Ectodermal cell (in vitro differentiated cells): ENCODE data around the gene OMP.
"Not testable (repeated sequence)": the region's sequence is repeated elsewhere in the genome, so short reads cannot be mapped to it uniquely, and the experiment has no call there.

Experiments
- H3K27ac ChIP-seq: 2 replicates; pipeline ENCODE4 v1.7.0; 2013; ENCODE audit warnings: mild to moderate bottlenecking, low read depth, low read length; ENCODE audit not compliant: insufficient read depth, poor library complexity, severe bottlenecking
- H3K27me3 ChIP-seq: 2 replicates; pipeline ENCODE4 v1.7.0; 2013; ENCODE audit warnings: mild to moderate bottlenecking, low read length; ENCODE audit not compliant: insufficient read depth, control insufficient read depth, poor library complexity, severe bottlenecking
- H3K36me3 ChIP-seq: one replicate; pipeline ENCODE4 v1.7.0; 2013; ENCODE audit warnings: low read length; ENCODE audit not compliant: control insufficient read depth, insufficient read depth
- H3K4me1 ChIP-seq: one replicate; pipeline ENCODE4 v1.7.0; 2013; ENCODE audit warnings: low read length; ENCODE audit not compliant: control insufficient read depth, insufficient read depth
- H3K4me3 ChIP-seq: 2 replicates; pipeline ENCODE4 v1.7.0; 2013; ENCODE audit warnings: low read depth, low read length, control low read depth; ENCODE audit not compliant: insufficient read depth
- H3K9me3 ChIP-seq: 2 replicates; pipeline ENCODE4 v1.7.0; 2013; ENCODE audit warnings: mild to moderate bottlenecking, low read length, moderate library complexity; ENCODE audit not compliant: control insufficient read depth
- WGBS, 2 experiments: methylation state at CpG; one replicate each; pipeline ENCODE4 v1.1.7; 2013; ENCODE audit warnings: missing lambda C conversion rate in 2 of 2; 5-methylcytosine and 5-hydroxymethylcytosine counted together

Gene OMP

DNA sequence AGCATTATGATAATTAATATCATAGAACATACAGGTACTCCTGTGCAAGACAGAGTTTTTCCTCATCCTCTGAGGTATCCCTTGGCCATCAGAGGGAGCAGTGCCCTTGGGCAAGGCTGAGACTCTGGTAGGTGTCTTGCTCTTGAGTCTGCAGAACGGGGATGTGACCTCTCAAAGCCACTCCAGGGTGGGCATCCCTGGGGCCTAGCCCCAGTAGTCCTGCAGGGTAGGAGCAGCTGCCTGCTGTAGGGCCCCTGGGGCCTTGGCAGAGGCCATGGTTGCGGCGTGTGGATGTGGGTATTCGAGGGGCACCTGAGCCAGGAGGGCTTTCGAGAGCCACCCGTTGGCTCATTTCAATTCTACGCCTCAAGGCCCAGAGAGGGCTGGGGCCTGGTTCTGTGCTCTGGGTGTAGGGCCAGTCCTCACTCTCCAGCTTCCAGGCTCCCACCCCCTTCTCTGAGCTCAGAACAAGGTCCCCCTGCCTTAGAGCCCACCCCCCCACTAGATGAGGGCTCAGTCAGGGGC lies 7.7 kb upstream of the OMP start:
- H3K27me3 ChIP-seq = no peaks in the 10 kb centered on the region
- 92 to 93% methylated on average over 7 of the region's 7 CpGs for WGBS, 2 experiments
- no peaks in the 10 kb centered on the region for H3K9me3 ChIP-seq
- no peaks in the 10 kb centered on the region for H3K36me3 ChIP-seq
- H3K27ac ChIP-seq = no peak overlapping the region
- H3K4me1 ChIP-seq = peaks cover 3% of the 10 kb centered on the region
- H3K4me3 ChIP-seq = no peak overlapping the region

DNA sequence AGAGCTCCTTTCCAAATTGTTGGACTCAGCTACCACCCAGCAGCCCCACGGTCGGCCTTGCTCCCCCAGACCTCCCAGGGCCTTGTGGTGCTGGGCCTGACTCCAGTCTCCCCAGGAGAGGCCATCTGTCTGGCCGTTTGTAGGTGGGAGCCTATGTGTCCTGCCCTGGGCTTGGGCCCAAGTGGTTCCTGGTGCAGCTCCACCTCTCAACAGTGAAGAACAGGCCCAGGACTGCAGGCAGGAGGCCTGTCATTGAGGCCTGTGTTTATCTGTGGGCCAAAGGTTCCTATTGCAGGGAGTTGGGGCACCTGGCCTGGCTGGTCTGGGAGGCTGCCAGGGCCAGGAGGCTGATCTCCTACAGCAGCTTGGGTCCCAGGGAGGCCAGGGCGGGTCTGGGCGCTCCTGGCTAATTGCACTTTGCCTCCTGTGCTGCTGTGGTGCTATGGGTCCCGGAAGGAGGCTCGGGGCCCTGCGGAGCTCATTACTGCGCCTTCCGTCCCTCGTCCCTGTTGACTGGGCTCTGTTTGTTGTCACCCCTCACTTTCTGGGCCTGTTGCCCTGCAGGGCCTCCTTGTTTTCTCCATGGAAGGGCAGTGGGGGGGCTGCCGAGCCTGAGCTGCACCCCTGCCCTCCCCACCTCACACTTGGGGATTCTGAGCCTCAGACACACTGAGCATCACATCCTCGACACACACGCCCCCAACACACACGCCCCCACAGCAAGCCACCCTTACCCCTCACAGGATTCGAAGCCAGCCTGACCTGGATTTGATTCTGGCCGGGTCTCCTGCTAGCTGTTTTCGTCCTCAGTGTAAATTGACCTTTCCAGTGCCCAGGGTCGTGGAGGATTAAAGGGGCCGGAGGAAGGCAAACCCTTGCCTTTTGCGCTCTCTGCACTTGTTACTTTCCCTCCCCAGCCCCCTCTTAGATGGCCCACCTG lies 6.8 kb upstream of the OMP start:
- no peak overlapping the region for H3K4me3 ChIP-seq
- H3K27me3 ChIP-seq = no peaks in the 10 kb centered on the region
- 78 to 82% methylated on average over 21 of the region's 21 CpGs for WGBS, 2 experiments
- H3K4me1 ChIP-seq = peaks cover 3% of the 10 kb centered on the region
- H3K9me3 ChIP-seq = no peaks in the 10 kb centered on the region
- no peaks in the 10 kb centered on the region for H3K36me3 ChIP-seq
- H3K27ac ChIP-seq = no peak overlapping the region

DNA sequence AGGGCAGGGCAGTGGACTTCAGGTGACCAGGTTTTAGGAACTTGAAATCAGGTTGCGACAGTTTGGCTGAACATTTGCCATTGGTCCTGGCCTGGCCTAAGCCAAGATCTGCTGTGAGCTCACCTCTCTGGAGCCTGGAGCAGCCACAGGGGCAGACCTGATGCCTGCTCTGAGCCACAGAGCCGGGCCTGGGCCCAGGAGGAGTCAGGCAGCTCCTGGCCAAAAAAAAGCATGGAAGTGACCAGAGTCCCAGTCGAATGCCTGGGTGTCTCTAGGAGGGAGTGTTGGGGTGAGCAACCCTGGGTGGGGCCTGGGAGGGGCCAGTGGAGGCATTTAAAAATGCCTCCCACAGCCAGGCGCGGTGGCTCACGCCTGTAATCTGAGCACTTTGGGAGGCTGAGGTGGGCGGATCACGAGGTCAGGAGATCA lies 6.0 kb upstream of the OMP start:
- Histone ChIP-seq H3K9me3 (no peaks in the 10 kb centered on the region), H3K4me1 (peaks cover 3% of the 10 kb centered on the region), H3K4me3 (no peak overlapping the region), H3K36me3 (no peaks in the 10 kb centered on the region), H3K27ac (no peak overlapping the region), H3K27me3 (no peaks in the 10 kb centered on the region)
- 84 to 90% methylated on average over 8 of the region's 8 CpGs for WGBS, 2 experiments

DNA sequence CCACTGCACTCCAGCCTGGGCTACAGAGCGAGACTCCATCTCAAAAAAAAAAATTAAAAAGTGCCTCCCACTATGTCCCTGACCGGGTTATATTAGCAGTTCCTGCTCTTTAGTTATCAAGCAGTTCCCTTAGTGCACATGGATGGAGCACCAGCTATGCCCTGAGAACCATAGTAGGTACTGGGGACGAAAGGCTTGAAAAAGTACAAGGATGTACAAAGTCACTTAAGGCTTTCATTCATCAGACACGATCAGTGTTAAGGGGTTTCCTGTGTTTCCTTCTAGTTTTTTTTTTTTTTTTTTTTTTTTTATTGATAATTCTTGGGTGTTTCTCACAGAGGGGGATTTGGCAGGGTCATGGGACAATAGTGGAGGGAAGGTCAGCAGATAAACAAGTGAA lies 5.5 kb upstream of the OMP start:
- H3K4me3 ChIP-seq, H3K36me3 ChIP-seq, H3K9me3 ChIP-seq, H3K27ac ChIP-seq, H3K4me1 ChIP-seq, H3K27me3 ChIP-seq: not testable (repeated sequence)
- 92% methylated on average over 3 to 4 of the region's 4 CpGs for WGBS, 2 experiments

DNA sequence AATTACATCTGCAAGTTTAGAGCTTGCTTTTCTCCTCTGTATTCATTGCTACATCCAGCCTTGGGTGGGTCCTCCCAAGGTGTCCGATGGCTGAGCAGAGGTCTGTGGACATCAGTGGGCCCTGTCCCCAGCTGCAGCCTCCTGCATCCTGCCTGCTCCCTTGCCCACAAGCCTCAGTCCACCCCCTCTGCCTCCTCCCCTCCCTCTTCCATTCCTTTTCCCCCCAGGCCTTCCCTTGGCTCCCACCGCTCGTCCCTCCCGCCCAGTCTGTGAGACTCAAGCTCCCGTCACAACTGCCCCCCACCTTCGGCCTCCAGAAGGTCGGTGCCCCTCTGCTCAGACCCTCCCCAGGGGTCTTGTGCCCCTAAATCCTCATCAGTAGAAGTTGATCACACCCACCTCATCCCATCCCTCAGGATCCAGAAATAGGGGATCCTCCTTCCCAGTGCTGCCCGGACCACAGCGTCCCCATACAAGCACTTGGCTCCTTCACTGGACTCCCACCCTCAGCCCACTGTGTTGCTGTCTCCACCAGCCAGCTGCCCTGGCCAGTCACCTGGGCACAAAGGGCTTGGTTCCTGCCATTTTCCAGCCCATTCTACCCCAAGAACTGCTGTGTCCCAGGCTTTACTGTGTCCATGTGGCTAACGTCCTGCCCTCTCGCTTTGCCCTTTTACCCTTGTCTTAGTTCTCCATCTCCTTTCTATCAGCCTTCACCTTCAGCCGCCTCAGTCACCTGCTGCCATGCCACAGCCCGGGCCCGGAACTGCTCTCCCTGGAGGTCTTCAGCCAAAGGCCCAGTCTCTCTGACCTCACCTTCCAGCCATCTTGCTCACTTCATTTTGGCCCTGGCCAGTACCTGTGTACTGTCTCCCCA lies 2.2 kb upstream of the OMP start:
- Histone ChIP-seq H3K36me3 (no peaks in the 10 kb centered on the region), H3K9me3 (no peaks in the 10 kb centered on the region)
- 92 to 93% methylated on average over 14 of the region's 14 CpGs for WGBS, 2 experiments

DNA sequence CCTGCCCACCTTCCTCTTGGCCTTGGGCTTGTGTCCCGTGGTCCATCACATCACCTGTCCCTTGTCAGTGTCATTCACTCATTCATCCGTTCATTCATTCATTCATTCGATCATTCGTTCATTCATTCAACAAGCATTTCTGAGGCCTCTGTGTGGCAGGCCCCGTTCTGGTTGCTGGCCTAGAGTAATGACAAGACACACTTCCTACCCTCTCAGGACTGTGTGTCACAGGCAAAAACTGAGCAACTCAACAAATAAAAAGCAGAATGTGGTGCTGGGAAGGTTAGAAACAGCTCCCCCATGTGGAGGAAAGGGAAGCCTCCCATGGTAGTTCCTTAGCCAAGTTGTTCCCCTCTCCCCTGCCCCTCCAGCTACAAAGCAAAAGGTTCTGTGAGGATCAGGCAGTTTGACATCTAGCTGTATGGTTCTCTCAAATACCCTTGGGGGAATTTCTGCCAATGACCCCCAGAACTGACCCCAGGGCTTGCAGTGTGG lies 1.6 kb upstream of the OMP start:
- H3K36me3 ChIP-seq = no peaks in the 10 kb centered on the region
- WGBS, 2 experiments = 92 to 97% methylated on average over 5 of the region's 5 CpGs
- H3K9me3 ChIP-seq = no peaks in the 10 kb centered on the region
- H3K27ac ChIP-seq = no peak overlapping the region
- H3K27me3 ChIP-seq = no peaks in the 10 kb centered on the region
- H3K4me3 ChIP-seq = no peak overlapping the region
- no peaks in the 10 kb centered on the region for H3K4me1 ChIP-seq

More for the DNA sequence above, 2.2 kb upstream of the OMP start:
- H3K4me3 ChIP-seq = no peak overlapping the region
- H3K27ac ChIP-seq = no peak overlapping the region
- peaks cover 3% of the 10 kb centered on the region for H3K4me1 ChIP-seq
- H3K27me3 ChIP-seq = no peaks in the 10 kb centered on the region

DNA sequence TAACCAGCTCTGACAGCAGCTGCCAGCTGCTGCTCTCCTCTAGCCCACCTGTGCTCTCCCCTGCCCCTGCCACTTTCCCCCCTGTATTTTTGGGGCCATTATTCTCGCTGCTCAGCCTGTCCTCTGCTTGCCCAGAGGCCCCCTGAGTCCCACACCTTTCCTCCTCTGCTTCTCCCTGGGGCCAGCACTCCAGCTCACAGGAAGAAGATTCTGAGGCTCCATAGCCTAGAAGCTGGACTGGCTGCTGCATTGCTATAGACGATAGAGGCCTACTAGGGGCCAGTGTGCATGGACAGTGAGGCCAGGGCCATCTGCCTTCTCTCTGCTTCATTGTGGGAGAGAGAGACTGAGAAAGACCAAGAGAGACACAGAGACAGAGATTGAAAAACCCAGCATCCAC lies 679 bp downstream of the OMP start:
- WGBS, 2 experiments = 89 to 93% methylated on average over 2 of the region's 2 CpGs
- Histone ChIP-seq H3K9me3 (no peaks in the 10 kb centered on the region), H3K4me1 (no peaks in the 10 kb centered on the region), H3K4me3 (no peak overlapping the region), H3K27ac (no peak overlapping the region), H3K36me3 (no peaks in the 10 kb centered on the region), H3K27me3 (no peaks in the 10 kb centered on the region)

DNA sequence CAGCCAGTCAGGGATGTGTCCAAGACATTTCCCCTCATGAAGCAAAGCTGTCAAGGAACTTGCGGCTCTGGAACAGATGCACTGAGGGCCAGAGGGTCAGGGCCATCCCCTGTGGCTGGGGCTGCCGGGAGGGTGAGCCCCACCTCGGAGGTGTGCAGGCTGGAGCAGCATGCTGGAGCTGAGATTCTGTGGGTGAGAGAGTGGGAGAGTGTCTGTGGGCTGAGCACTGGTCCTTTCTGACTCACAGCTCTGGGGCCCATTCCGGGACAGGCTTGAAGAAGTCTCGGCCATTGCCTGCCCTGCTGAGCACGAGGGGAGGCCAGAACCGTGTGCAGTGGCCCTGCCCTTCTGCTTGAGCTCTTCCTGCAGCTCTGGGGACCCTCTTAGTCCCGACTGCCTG lies 2.1 kb downstream of the OMP start:
- Histone ChIP-seq H3K4me1 (no peaks in the 10 kb centered on the region), H3K27ac (no peak overlapping the region), H3K9me3 (no peaks in the 10 kb centered on the region), H3K27me3 (no peaks in the 10 kb centered on the region), H3K36me3 (no peaks in the 10 kb centered on the region), H3K4me3 (no peak overlapping the region)
- WGBS, 2 experiments = 91 to 95% methylated on average over 8 of the region's 8 CpGs

DNA sequence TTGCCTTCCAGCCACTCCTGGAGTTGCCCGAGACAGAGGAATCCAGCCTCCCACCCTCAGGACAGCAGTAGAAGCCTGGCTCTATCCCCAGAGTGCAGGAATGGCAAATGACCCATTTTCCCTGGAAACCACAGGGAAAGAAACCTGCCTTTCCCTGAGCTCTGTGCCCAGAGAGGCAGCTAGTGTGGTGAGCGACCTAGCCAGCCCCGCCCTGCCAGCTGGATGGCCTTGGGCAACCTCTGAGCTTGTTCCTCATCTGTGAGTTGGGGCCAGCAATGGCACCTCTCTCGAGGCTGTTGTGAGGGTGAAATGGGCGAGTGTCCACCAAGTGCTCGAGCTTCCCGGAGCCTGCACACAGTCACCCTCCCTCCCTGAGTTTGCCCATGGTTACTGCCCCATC lies 3.7 kb downstream of the OMP start:
- H3K27me3 ChIP-seq = no peaks in the 10 kb centered on the region
- H3K9me3 ChIP-seq = no peaks in the 10 kb centered on the region
- no peak overlapping the region for H3K4me3 ChIP-seq
- H3K36me3 ChIP-seq = no peaks in the 10 kb centered on the region
- WGBS, 2 experiments = 90 to 91% methylated on average over 7 of the region's 7 CpGs
- no peaks in the 10 kb centered on the region for H3K4me1 ChIP-seq
- H3K27ac ChIP-seq = no peak overlapping the region

DNA sequence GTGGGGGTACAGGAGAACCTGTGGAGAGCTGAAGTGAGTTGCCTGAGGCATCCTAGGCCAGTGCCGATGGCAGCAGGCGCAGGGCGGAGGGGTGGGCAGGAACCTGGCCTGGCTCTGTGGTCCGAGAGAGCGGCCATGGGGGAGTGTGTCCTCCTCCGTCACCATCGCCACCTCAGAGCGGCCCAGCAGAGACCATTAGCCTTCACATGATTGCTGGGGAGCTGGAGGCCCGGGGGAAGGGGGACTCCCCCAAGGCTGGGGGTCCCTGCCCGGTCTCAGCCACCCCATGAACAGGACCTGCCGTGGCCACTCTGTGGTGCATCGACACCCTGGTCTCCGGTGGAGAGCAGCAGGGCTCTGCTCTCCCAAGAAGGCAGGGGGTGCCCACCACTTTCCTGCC lies 4.1 kb downstream of the OMP start:
- H3K27ac ChIP-seq = no peak overlapping the region
- no peaks in the 10 kb centered on the region for H3K36me3 ChIP-seq
- no peaks in the 10 kb centered on the region for H3K4me1 ChIP-seq
- WGBS, 2 experiments = 95 to 96% methylated on average over 13 of the region's 13 CpGs
- H3K4me3 ChIP-seq = no peak overlapping the region
- H3K27me3 ChIP-seq = no peaks in the 10 kb centered on the region
- no peaks in the 10 kb centered on the region for H3K9me3 ChIP-seq
